Medulla oblongata (tissue), 1 donor: Measurements from ENCODE around the gene PGM1.
"Not testable (repeated sequence)": the region's sequence is repeated elsewhere in the genome, so short reads cannot be mapped to it uniquely, and the experiment has no call there.

ENCODE experiments used
- DNase-seq: peaks from one replicate; pipeline ENCODE4 v3.0.0-alpha.2; 2015; ENCODE audit errors: extremely low spot score

Gene PGM1

DNA sequence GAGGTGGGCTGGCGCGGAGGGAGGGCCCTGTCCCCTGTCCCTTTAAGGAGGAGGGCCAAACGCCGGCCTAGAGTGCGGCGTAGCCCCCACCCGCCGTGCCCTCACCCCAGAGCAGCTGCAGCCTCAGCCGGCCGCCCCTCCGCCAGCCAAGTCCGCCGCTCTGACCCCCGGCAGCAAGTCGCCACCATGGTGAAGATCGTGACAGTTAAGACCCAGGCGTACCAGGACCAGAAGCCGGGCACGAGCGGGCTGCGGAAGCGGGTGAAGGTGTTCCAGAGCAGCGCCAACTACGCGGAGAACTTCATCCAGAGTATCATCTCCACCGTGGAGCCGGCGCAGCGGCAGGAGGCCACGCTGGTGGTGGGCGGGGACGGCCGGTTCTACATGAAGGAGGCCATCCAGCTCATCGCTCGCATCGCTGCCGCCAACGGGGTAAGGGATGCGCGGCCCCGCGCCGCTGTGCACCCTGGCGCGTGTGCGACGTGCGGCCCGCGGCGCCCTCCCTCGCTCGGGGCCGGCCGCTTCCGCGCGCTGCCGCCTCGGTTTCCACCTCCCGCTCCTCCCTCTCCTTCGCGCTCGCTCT is at the start of gene PGM1:
Gene PGM1 (plus strand): TSS at position 109 of the 583 bp plus-strand sequence. CDS start 78 bp downstream, at position 187.
- peak; percentile 61 for DNase-seq

DNA sequence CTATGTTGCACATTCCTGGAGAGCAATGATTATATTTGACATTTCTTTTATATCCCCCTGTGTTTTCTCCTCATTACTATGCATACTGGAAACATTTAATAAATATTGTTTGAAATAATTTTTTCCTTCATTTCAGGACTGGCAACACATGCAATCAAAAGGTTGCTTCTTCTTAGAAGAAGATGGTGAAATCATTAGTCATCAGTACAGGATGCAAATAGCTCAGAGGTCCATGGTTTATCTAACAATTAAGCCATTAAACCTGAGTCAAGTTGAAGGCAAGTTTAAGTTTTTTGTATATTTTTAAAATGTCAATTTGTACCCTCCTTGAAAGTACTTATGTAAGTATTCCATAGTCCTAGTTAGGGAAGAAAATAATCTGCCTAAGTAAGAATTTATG is 47.4 kb upstream of the PGM1 start:
- no peak for DNase-seq

DNA sequence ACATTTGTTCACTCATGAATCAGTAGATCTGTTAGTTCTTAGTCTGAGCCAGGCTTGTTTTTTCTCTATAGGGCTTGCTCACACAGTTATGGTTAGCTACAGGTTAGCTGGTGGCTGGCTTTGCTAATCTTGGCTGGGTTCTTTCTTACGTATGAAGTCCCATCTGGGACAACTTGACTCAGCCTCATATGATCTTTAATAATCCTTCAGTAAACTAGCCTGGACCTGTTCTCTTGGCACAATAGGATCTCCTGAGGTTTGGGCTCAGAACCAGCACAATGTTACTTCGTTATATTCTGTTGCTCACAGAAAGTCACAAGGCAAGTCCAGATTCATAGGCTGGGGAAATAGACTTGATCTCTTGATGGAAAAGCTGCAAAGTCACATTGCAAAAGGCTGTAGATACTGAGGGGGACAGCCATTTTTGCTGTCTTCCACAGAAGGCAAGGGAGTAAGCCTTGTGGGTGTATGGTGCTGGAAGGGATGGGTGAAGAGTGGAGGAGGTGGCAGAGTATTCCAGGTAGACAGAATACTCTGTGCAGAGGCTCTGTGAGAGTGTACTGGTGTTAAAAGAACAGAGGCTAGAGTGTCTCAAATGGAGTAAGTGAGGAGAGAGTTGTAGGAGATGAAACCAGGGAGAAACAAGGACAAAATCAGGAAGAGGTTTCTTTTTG is 45.5 kb upstream of the PGM1 start:
- no peak for DNase-seq

DNA sequence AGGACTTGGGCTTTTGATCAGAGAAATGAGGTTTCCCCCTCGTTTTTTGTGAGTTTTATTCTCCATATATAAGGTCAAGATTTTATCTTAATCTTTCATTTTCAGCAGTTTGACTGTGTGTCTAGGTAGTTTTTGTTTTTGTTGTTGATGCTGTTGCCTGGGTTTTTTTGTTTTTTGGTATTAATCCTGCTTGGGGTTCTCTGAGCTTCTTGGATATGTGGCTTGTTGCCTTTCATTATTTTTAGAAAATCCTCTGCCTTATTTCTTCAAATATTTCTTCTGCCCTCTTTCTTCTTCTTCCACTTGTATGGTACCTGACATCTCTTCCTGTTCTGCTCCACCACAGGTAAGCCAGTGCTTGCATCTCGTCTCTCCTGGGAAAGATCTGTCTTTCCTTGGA is 44.9 kb upstream of the PGM1 start:
- DNase-seq = no peak

DNA sequence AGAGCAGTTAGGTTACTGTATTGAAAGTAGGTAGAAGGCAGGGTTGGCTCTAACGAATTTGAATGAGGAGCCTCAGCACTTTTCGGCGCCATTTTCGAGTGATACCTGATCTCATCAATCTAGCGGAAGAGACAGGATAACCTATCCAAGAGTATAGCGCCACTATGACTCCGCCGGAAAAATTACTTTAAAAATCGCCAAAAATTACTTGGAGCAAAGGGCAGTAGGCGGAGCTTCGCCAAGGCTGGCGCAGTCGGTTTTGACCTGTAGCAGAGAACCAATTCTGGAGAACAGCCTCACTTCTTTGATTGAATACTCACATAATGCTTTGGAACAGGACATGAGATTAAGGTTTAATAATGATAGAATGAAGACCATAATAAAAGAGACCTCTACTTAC is 44.3 kb upstream of the PGM1 start:
- no peak for DNase-seq

DNA sequence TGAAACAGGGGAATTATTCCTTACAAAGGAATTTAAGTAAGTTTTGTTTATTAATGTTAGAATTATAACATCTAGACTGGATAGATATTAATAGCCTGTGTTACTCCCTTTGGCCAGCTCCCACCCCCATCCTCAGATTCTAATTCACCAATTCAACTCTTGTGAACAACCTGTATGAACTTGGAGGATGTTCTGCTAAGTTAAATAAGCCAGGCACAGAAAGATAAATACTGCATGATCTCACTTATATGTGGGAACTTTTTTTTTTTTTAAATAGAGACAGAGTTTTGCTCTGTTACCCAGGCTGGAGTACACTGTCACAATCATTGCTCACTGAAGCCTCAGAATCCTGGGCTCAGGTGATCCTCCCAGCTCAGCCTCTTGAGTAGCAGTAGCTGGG is 37.7 kb upstream of the PGM1 start:
- DNase-seq = no peak

DNA sequence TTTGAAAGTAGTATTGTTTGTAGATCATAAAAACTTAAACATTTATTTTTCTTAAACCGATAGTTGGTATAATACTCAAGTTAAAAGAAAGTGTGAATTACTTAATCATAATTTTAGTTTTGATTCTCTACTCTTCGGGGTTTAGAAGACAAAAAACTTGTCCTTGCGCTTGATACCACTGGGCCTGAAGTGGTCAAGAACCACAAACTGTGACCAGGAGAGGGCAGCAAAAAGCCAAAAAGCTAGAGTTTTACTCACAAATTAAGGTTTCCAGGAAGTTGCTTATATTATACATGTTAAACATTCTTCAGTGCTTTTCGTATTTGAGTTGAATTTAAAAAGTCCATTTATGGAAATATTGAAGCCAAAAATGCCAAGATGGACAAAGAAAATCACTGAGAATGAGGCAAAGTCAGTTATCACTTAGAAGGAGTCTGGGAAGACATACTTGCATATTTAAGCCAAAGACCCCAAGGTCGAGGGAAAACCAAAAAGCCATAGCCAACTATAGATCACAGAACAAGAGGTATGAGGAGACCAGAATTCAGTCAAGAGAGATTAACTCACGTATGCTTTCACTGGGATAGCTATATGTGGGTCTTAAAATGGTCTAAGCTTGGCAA is 35.7 kb upstream of the PGM1 start:
- DNase-seq = peak; percentile 35

DNA sequence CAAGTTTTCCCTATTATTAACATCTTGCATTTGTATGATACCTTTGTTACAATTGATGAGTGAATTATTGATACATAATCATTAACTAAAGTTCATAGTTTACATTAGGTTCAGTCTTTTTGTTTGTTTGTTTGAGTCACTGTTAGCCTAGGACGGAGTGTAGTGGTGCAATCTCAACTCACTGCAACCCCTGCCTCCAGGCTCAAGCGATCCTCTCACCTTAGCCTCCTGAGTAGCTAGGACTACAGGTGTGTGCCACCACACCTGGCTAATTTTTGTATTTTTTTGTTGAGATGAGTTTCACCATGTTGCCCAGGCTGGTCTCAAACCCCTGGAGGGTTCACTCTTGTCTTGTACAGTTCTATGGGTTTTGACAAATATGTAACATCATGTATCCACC is 33.9 kb upstream of the PGM1 start:
- no peak for DNase-seq

DNA sequence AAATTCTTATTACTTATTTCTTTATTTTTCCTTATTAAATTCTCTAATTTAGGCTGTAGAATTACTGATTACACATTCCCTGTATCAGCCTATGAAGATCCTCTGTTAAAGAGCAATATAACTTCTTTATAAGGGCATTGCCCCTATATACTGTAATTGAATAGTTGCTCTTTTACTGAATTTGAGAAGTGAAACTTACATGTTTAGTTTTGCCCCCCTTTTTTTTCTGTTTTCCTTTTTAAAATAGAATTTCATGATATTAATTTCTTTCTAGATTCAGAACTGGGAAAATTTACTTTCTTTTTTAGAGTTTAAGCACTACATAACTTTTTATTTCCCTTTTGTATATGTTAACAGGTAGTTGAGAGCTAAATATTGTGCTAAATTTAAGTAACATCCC is 29.5 kb upstream of the PGM1 start:
- DNase-seq = no peak

DNA sequence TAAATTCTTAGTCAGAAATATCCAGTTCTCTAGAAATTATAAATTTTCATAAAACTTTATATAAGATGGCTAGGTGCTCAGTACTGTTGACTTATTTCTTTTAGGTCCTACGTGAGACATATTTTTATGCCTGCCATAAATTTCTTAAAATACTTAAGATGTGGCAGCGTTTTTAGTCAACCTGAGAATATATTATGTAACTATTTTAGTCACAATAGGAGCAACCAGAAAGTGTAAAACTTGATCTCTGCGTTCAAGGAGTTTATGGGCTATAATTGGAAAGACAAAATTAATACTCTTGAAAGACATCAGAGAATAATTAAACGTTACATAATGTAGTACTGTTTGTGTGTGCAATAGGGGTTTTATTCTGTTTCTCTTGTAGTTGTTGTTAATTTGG is 24.1 kb upstream of the PGM1 start:
- DNase-seq = no peak

DNA sequence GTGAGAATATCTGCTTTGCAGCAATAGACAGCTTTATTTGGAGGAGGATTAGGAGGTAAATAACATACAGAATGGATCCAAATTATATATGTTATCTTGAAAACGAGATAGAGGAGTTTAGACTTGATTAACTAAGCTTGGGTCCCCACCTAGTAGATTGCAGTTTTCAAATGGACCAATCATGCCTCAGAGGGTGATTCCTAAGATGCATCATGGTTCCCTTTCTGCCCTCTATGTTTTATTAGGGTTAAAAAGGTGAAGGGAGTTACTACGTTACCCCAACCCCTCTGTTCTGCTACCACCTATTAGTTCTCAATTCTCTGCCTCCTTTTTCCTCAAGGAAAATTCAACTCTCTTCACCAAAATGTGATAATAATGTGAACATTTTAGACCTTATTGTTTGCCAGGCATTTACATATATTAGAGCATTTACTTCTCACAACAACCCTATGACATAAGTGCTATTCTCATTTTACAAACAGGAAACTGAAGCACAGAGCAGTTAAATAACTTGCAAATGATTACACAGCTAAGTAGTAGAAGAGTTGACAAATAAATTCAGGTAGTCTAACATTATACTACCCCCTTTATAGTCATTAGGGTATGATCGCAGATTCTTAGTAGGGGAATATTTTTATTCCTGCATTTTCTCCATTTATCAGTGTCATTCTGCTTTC is 23.4 kb upstream of the PGM1 start:
- DNase-seq = no peak

DNA sequence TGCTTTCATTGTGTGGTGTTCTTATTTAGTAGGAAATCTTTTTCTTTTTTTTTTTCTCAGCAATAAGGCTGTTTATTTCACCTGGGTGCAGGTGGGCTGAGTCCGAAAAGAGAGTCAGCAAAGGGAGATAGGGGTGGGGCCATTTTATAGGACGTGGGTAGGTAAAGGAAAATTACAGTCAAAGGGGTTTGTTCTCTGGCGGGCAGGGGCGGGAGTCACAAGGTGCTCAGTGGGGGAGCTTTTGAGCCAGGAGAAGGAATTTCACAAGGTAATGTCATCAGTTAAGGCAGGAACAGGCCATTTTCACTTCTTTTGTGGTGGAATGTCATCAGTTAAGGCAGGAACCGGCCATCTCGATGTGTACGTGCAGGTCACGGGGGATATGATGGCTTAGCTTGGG is 20.5 kb upstream of the PGM1 start:
- DNase-seq = not testable (repeated sequence)

DNA sequence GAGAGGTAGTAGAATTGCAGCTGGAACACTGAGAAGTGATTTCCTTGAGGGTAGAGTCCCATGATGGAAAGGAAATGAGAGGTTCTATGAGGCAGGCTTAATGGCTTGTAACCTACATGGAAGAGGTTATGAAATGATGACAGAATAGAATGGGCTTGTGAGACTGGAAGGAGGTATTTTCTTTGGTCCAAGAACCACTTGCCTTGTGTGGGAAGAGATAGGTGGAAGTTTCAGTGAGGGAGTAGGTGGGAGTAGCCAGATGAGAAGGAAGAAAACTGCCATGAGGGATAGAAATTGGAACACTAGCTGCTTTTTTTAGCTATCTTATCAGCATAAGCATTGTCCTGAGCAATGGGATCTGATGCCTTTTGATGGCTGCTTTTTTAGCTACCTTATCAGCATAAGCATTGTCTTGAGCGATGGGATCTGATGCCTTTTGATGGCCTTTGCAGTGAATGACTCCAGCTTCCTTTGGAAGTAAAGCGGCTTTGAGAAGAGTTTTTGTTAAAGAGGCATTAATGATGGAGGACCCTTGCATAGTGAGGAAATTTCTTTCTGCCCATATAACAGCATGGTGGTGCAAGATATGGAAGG is 18.9 kb upstream of the PGM1 start:
- DNase-seq = not testable (repeated sequence)

DNA sequence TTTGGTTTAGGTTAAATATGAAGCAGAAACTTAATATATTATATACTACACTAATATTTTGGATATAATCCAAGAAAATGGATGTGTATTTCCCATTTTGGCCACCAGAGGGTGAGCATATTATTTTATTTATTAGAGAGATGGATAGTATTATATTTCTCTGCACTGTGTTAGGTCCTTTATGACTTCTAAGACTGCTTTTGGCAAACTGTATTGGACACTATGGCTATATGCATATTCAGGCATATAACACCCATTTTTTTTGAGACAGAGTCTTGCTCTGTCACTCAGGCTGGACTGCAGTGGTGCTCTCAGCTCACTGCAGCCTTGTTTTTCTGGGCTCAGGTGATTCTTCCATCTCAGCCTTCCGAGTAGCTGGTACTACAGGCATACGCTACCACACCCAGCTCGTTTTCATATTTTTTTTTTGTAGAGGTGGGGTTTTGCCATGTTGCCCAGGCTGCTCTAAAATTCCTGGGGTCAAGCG is 17.8 kb upstream of the PGM1 start:
- peak; percentile 22 for DNase-seq

DNA sequence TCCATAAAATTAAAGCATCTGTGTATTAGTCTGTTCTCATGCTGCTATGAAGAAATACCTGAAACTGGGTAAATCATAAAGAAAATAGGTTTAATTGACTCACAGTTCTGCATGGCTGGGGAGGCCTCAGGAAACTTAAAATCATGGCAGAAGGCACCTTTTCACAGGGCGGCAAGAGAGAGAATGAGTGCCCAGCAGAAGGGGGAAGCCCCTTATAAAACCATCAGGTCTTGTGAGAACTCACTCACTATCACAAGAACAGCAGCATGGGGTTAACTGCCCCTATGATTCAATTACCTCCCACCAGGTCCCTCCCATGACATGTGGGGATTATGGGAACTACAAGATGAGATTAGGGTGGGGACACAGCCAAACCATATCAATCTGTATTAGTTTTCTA is 6.9 kb upstream of the PGM1 start:
- not testable (repeated sequence) for DNase-seq

DNA sequence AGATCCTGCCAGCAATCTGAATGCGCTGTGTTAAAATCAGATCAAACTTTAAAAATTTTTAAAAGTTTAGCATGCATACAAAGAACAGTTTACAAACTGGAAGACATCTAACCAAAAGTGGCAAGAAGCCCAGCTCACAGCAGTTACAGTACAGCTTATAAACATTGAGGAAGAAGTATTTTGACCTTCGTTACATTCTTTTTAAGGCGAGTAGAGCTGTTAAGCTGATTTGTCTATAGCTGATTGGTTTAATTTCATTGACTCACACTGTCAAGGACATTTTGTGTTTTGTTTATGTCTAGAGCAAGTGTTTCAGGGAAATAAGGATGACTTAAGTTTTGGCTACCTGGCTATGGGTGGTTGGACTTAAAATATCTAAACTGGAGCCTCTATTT is 3.0 kb upstream of the PGM1 start:
- no peak for DNase-seq

DNA sequence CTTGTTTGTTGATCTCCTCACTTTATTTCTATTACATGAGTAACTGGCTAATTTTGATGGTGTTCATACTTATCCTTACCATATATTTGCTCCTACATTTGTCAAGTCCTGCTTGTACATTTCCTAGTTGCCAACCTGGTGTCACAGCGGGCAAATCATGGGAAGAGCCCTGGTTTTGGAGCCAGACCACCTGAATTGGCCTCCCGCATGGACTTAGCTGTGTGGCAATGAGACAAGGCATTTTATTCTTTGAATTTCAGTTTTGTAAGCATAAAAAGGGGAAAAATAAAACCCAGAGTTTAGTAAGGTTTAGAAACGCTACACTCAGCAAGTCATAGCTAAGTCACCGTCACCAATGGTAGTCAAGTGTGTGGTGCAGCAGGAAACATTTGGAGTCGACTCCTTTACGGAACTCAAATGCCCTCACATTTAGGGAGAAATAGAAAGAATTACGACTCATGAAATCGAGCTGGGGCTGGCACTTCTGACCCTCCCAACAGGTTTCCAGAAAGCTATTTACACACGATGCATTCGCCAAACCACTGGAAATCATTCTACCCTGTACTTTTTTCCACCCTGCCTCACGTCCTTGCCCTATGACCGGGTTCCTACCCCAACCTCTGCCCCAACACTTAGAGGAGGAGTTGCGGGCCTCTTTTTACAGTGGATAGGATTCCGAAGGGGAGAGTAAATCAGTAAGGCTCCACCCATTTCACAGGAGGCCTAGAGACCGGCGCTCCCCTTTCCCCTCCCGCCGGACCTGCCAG is 492 bp upstream of the PGM1 start:
- peak; percentile 25 for DNase-seq

DNA sequence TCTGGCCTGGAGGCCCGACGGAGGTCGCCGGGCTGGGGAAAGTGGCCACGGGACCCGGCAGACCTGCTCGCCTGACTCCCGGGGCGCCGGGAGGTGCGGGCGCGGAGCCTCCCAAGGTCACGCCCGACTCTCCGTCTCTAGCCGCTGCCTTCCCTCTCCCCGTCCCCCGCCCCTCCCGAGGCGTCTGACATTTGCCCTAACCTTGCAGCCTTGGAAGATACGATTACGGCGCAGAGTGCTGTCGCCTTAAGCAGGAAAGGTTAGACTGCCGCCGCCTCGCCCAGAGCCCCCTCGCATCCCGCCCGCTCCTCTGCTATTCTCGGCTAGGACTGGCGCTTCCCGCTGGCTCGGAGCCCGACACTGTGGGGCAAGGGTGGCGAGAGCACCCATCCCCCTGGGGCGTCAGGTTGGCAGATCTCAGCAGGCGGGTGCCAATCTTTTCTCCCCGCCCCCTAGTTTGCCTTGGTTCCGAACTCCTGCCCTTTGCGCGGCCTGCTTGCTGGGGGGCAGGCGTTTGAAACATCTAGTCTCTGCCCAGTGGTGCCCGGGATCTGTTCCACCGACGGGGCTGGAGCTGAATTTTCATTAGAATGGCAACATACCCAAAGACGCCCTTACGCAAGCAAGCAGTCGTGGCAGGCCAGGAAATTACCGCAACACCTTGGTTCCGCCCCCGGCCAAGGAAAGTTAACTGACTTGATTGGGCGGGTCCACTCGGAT is 835 bp downstream of the PGM1 start:
- peak; percentile 61 for DNase-seq

DNA sequence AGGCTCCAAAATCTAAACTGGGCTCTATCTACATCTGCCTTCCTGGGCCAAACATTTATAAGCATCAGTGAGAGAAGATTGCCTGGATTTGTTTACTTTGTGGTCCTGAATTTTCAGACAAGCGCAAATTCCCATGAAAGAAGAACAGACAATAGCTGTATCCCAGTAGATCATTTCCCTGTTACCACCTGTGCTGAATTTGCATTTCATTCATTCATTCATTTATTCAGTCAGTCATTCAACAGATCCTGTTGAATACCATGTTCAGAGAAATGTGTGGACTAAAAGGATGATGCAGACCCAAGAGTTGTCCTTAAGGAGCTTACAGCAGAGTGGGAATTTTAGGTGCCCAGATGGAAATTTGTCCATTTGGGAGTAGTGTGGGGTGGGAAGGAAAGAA is 2.2 kb downstream of the PGM1 start:
- no peak for DNase-seq

DNA sequence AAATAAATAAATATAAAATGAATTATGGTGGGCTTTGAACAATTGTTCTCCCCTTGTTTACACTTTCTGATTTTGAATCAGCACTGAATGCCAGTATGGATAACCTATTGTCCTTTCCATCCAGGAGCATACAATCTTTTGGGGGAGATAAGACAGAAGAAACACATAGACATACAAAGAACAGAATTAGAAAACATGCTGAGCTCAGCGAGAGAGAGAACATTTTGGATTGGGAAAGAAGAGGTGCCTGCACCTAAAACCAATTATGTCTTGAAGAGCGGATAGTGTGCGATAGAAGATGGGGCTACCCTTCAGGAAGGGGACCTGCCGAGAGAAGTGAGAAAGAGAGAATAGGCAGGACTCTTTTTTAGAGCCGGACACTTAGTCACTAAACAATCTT is 6.6 kb downstream of the PGM1 start:
- no peak for DNase-seq

DNA sequence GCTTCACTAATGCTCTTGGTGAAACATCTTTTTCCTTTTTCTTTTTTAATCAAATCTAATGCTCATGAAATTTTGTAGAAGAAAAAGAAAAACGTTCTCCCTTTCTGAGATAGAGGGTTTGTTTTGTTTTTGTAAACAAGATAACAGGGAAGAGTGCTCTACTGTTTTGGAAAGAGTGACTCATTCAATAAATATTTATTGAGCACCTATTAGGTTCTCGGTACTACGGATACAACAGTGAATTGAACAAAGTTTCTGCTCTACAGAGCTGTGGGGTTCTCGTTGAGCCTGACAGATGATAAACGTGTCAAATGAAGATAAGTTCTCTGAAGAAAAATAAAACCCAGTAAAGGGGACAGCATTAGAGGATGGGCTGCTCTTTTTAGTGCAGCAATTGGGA is 7.0 kb downstream of the PGM1 start:
- no peak for DNase-seq
